Retinal pigment epithelial cell (primary cell): Measurements from ENCODE around the gene PTPRN2.

Source experiments
- DNase-seq: peaks from one replicate; pipeline ENCODE4 v3.0.0-alpha.2; 2010; ENCODE audit warnings: low read depth
- H3K4me3 ChIP-seq: 2 replicates; pipeline ENCODE4 v1.5.1; 2011; ENCODE audit warnings: mild to moderate bottlenecking, low read length, control low read depth, moderate library complexity
- TF ChIP-seq, protein P1 (sequence below): conservative IDR thresholded peaks from 2 replicates; pipeline ENCODE4 v1.5.1; 2011; ENCODE audit warnings: low read depth, low read length, control low read depth, inconsistent platforms

The PTPRN2 gene

DNA sequence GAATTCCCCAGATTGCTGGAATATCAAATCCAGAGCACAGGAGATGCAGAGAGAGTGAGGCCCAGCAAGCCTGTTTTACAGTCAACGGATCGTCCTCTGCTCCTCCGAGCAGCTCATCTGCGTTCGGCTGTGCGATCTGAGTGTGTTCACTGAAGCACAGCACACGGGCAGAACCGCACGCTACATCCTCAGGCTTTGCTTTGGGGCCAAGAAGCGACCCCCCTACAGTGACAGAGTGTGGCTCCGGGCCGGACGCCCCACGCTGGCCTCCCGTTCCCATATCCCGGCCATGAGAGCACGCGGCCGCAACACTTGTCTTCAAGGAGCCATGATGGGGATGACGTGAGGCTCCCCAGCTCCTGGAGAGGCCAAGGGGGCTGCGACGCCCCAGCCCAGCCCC is 819.4 kb downstream of the PTPRN2 start:
- TF ChIP-seq, protein P1, sequence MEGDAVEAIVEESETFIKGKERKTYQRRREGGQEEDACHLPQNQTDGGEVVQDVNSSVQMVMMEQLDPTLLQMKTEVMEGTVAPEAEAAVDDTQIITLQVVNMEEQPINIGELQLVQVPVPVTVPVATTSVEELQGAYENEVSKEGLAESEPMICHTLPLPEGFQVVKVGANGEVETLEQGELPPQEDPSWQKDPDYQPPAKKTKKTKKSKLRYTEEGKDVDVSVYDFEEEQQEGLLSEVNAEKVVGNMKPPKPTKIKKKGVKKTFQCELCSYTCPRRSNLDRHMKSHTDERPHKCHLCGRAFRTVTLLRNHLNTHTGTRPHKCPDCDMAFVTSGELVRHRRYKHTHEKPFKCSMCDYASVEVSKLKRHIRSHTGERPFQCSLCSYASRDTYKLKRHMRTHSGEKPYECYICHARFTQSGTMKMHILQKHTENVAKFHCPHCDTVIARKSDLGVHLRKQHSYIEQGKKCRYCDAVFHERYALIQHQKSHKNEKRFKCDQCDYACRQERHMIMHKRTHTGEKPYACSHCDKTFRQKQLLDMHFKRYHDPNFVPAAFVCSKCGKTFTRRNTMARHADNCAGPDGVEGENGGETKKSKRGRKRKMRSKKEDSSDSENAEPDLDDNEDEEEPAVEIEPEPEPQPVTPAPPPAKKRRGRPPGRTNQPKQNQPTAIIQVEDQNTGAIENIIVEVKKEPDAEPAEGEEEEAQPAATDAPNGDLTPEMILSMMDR: no peak
- H3K4me3 ChIP-seq: no peak overlapping the region
- DNase-seq: no peak

DNA sequence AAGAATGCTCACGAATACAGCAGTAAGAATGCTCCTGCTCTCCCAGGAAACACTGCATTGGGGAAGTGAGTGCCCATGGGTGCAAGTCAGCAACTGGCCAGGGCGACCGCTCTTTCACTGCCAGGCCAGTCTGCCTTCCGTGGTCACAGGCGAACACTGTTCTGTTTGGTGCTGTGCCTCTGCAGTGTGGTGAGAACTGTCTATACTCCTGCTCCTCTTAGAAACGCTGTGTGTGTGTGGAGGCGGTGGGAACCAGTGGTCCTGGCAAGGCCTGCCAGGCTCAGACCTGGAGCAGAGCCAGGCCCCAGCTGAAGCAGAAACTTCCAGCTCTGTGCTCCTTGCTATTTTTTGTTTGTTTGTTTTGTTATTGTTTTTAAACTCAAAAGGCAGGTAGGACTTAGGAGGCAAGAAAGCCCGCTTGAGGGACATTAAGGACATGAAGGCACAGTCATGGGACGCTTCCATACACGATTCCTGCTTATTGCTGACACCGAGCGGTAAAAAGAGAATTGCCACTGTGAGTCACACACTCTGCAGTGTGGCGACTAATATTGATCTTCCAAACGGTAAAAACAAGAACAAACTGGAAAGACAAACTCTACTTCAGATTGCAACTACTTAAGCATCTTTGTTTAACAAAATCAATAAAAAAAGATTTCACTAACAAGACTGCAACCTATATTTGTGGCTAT is 820.0 kb downstream of the PTPRN2 start:
- H3K4me3 ChIP-seq: no peak overlapping the region
- DNase-seq: no peak
- TF ChIP-seq, protein P1: no peak

DNA sequence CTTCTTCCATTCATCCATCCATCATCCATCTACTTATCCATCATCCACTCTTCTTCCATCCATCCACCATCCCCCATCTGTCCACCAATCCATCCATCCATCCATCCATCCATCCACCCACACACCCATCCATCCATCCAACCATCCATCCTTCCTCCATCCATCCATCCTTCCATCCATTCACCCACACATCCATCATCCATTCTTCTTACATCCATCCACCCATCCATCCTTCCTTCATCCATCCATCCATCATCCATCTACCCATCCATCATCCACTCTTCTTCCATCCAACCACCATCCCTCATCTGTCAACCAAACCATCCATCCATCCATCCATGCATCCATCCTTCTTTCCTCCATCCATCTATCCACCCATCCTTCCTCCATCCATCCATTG is 821.5 kb downstream of the PTPRN2 start:
- TF ChIP-seq, protein P1: no peak
- DNase-seq: no peak
- H3K4me3 ChIP-seq: no peak overlapping the region

DNA sequence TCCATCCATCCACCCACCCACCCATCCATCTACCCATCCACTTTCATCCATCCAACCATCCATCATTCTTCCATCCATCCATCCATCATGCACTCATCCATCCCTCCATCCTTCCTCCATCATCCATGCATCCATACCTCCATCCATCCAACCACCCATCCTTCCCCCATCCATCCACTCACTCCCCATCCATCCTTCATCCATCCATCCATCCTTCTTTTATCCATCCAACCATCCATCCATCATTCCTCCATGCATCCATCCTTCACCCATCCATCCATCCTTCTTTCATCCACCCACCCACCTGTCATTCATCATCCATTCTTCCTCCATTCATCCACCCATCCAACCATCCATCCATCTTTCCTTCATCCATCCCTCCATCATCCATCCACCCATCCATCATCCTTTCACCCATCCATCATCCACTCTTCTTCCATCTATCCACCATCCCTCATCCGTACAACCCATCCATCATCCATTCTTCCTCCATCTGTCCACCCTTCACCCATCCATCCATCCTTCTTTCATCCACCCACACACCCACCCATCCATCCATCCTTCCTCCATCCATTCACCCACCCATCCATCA is 822.6 kb downstream of the PTPRN2 start:
- H3K4me3 ChIP-seq: no peak overlapping the region
- no peak for DNase-seq
- TF ChIP-seq, protein P1: no peak

DNA sequence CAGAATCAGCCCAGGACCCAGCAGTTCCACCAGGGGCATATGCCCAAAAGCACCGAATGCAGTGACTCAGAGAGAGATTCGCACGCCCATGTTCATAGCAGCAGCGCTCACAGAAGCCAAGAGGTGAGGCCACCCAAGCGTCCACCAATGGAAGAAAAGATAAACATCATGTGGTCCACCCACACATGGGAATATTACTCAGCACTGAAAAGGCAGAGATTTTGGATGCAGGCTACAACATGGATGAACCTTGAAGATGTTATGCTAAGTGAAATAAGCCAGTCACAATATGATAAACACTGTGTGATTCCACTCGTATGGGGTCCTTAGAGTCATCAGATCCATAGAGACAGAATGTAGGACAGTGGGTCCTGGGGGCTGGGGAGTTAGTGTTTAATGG is 823.4 kb downstream of the PTPRN2 start:
- TF ChIP-seq, protein P1: no peak
- no peak for DNase-seq
- H3K4me3 ChIP-seq: no peak overlapping the region

DNA sequence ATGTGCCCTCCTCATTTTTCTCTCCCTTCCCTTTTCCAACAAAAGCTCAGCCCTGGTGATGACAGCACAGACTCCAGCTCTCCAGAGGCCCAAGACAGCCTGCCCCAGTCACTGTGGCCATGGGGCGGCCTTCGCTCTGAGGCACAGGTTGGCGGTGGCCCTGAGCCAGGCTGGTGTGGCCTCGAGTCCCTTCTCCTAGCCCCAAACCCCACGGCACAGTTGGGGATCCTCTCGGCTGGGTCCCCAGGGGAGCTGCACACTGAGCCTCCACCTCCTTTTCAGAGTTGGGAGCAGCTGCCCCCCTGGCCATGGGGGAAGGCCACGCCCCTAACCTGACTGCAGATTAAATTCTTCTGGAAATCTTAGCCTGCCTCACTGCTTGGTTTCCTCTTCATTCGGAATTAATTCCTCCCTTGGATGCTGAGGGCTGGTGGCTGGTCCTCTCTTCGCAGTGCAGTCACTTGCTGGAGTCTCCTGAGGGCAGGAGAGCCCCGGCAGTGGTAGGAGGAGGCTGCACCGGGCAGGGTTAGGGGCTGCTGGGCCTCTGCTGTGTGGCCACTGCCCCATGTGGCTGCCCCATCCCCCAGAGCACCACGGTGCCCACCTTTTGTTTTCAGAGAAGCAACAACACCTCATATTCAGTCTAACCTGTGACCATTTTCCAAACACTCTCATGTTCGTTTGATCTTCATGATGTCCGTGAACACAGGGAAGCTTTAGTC is 824.2 kb downstream of the PTPRN2 start:
- TF ChIP-seq, protein P1: no peak
- no peak for DNase-seq
- H3K4me3 ChIP-seq: no peak overlapping the region

DNA sequence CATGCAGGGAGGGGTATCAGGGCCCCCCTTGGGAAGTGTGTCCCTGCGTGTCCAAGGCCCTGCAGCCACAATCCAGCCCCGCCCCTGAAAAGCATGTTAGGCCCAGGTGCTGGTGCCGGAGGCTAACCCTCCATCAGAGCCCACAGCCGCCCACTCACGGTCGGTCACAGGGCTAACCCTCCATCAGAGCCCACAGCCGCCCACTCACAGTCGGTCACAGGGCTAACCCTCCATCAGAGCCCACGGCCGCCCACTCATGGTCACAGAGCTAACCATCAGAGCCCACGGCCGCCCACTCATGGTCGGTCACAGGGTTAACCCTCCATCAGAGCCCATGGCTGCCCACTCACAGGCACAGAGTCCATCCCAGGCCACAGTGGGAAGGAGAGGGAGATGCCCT is 824.8 kb downstream of the PTPRN2 start:
- no peak overlapping the region for H3K4me3 ChIP-seq
- DNase-seq: no peak
- TF ChIP-seq, protein P1: no peak
